Measurements from ENCODE around the gene SNRNP70. TPM values are rescaled to one million over a fixed set of nuclear protein-coding genes. Genes with fewer than 3 reads are reported as not detected.
A peak's percentile ranks its signal among the peaks of the same experiment; 100 is the strongest.
"Not testable (repeated sequence)": the region's sequence is repeated elsewhere in the genome, so short reads cannot be mapped to it uniquely, and the experiment has no call there.

SNRNP70 gene
- total RNA-seq, 1 experiment from 2014 or later, result 119 TPM

- peak; percentile 57 for DNase-seq (ENCODE audit: low read depth)
These were observed 60.5 kb downstream of the SNRNP70 start for GRCh38 chr19:49145573-49146407.

- not testable (repeated sequence) for DNase-seq (ENCODE audit: low read depth)
These were observed 61.1 kb downstream of the SNRNP70 start for GRCh38 chr19:49146408-49146770.

GRCh38 chr19:49148044-49148682 lies 62.9 kb downstream of the SNRNP70 start:
- no peak for DNase-seq (ENCODE audit: low read depth)

- DNase-seq (ENCODE audit: low read depth), result peak; percentile 89
These were observed 63.8 kb downstream of the SNRNP70 start for GRCh38 chr19:49148784-49149651.

- peak; percentile 87 for DNase-seq (ENCODE audit: low read depth)
These were observed 64.4 kb downstream of the SNRNP70 start for GRCh38 chr19:49149652-49150105.

GRCh38 chr19:49150106-49150943 lies 65.1 kb downstream of the SNRNP70 start:
- DNase-seq (ENCODE audit: low read depth), result peak; percentile 85

GRCh38 chr19:49150944-49151243 lies 65.6 kb downstream of the SNRNP70 start:
- DNase-seq (ENCODE audit: low read depth), result no peak

- peak; percentile 51 for DNase-seq (ENCODE audit: low read depth)
These were observed 66.2 kb downstream of the SNRNP70 start for GRCh38 chr19:49151267-49152118.

- no peak for DNase-seq (ENCODE audit: low read depth)
These were observed 66.9 kb downstream of the SNRNP70 start for GRCh38 chr19:49152119-49152550.

- no peak for DNase-seq (ENCODE audit: low read depth)
These were observed 68.0 kb downstream of the SNRNP70 start for GRCh38 chr19:49153167-49153809.

- DNase-seq (ENCODE audit: low read depth), result no peak
These were observed 69.0 kb downstream of the SNRNP70 start for GRCh38 chr19:49154279-49154678.

GRCh38 chr19:49155005-49155819 lies 70.0 kb downstream of the SNRNP70 start, which contains the start of gene HRC:
TSS of gene HRC (minus strand) at chr19:49155396. CDS start at chr19:49155237, 159 bp downstream.
- DNase-seq (ENCODE audit: low read depth), result no peak

GRCh38 chr19:49155820-49156346 lies 70.6 kb downstream of the SNRNP70 start:
- DNase-seq (ENCODE audit: low read depth), result no peak

GRCh38 chr19:49157445-49158224 lies 72.4 kb downstream of the SNRNP70 start, which contains the start of gene TRPM4:
TSS of gene TRPM4 (plus strand) at chr19:49157792. CDS start at chr19:49157867, 75 bp downstream.
- DNase-seq (ENCODE audit: low read depth), result peak; percentile 83

Measured in RPMI7951 (cell line).